Smooth muscle cell of bladder (primary cell): ENCODE data around the gene SSH2. TPM values are rescaled to one million over a fixed set of nuclear protein-coding genes. Genes with fewer than 3 reads are reported as not detected.

Experiments used
- total RNA-seq: library from RNA; depleted of rRNA; stranded (reverse); fragments of >200 nt; gene quantifications from 2 replicates; pipeline ENCODE4 v1.2.3, GENCODE V29; 2014

SSH2 gene
- total RNA-seq: 6.9 and 10.0 TPM in 2 replicates

GRCh38 chr17:29929533-29930408 lies at the start of gene SSH2:
SSH2 (minus strand) TSS chr17:29930228; CDS start chr17:29930000, 228 bp downstream.

GRCh38 chr17:29941334-29941733 lies 11.3 kb upstream of the SSH2 start, which contains the start of gene EFCAB5:
EFCAB5 (plus strand) TSS chr17:29941634; CDS start chr17:29941797, 163 bp downstream.

GRCh38 chr17:29622337-29623282 lies 307.4 kb downstream of the SSH2 start, which contains the start of gene CORO6:
CORO6 (minus strand) TSS chr17:29622912; CDS start chr17:29621421, 1,491 bp downstream.

GRCh38 chr17:29592850-29593551 lies 337.0 kb downstream of the SSH2 start, which contains the start of gene ANKRD13B:
ANKRD13B (plus strand) TSS chr17:29593132; CDS start chr17:29593622, 490 bp downstream.

GRCh38 chr17:29589524-29590410 lies 340.3 kb downstream of the SSH2 start, which contains the start of gene GIT1:
GIT1 (minus strand) TSS chr17:29589648; CDS start chr17:29589378, 270 bp downstream.

Other genes starting within 250 kb of the SSH2 start
- 0.18 and 0.57 TPM in 2 replicates for gene EFCAB5, start 11.4 kb upstream of the SSH2 start, total RNA-seq
- gene NSRP1, start 186.6 kb upstream of the SSH2 start, total RNA-seq: 7.1 and 9.8 TPM in 2 replicates